HAP-1 (cell line): ENCODE measurements around the gene OSTM1.

Source experiments
- DNase-seq, 2 experiments: peaks; one replicate each; pipeline ENCODE4 v3.0.0-alpha.2; 2016 to 2020; ENCODE audit warnings: low spot score in 2 of 2
- H3K27me3 ChIP-seq: fragments of 250-450 bp; sonication (Bioruptor Pico); 2 replicates; pipeline ENCODE4 v1.5.1; 2020; ENCODE audit warnings: low read depth, mild to moderate bottlenecking, moderate library complexity
- H3K36me3 ChIP-seq: fragments of 250-450 bp; sonication (Bioruptor Pico); replicated peaks from 2 replicates; pipeline ENCODE4 v1.5.1; 2020; ENCODE audit warnings: mild to moderate bottlenecking
- H3K4me1 ChIP-seq: fragments of 250-450 bp; sonication (Bioruptor Pico); 2 replicates; pipeline ENCODE4 v1.5.1; 2020; ENCODE audit warnings: mild to moderate bottlenecking
- H3K4me3 ChIP-seq: fragments of 250-450 bp; sonication (Bioruptor Pico); 2 replicates; pipeline ENCODE4 v1.5.1; 2020; ENCODE audit warnings: mild to moderate bottlenecking, moderate library complexity
- H3K9me3 ChIP-seq: fragments of 250-450 bp; sonication (Bioruptor Pico); 2 replicates; pipeline ENCODE4 v1.5.1; 2020; ENCODE audit warnings: mild to moderate bottlenecking, moderate library complexity
- in situ Hi-C: fragments of 300-500 bp; cut with MboI; formaldehyde crosslinking; loops from 3 replicates; pipeline ENCODE4 v1.14.3; 2020; ENCODE audit warnings: low sequenced_read_pairs, inconsistent platforms, mixed read lengths

OSTM1 gene

DNA sequence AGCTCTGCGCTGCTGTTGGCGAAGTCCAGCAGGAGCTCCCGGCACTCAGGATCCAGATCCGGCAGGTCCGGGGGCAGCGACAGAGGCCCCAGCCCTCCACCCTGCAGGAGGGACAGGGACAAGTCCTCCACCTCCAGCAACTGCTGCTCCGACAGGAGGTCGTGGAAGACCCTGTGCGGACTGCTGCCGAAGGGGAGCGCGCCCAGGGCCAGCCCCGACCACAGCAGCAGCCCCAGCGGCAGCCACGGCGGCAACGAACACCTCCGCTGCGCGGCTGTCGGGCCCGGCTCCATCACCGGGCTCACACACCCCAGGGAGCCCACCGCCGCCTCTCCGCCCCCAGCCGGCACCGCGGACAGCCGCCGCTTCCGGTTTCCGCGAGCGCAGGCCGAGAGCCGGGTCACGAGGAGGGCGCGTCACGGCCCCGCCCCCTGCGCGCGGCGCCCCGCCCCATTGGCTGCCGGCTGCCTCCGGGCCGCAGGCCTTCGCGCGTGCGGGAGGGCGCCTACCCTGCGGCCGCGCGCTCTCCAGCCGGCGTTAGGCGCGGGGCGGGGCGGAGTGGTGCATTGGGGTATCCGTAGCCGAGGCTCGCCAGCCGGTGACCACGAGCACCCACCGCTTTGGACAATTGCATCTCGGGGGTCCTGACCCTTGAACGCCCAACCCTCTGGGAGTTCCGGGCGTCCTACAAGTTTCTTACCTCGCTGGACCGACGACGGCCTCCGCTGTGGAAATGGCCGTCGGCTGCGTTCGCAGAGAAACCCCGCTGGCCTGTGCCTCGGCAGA, at the start of gene OSTM1:
TSS of gene OSTM1 (minus strand) at position 383 of the 786 bp plus-strand sequence. CDS start at position 293, 90 bp downstream.
- Histone ChIP-seq H3K27me3 (no peaks in the 10 kb centered on the region), H3K36me3 (no peaks in the 10 kb centered on the region), H3K4me1 (peaks cover 10% of the 10 kb centered on the region), H3K9me3 (no peaks in the 10 kb centered on the region), H3K4me3 (peak within 1 kb of the TSS; percentile 83)
- peak; percentile 82 to 94 for DNase-seq
- in situ Hi-C loops = no loop called here

GRCh38 chr6:108123946-108124345, 49.4 kb upstream of the OSTM1 start:
- DNase-seq = no peak
- in situ Hi-C loops = loop anchor here (25.0 kb wide), 1 partner anchor 938 kb away; no protein-coding TSS in a partner anchor
- no peaks in the 10 kb centered on the region for H3K27me3 ChIP-seq
- H3K36me3 ChIP-seq = no peaks in the 10 kb centered on the region
- H3K4me3 ChIP-seq = no peak overlapping the region
- no peaks in the 10 kb centered on the region for H3K9me3 ChIP-seq
- H3K4me1 ChIP-seq = no peaks in the 10 kb centered on the region

DNA sequence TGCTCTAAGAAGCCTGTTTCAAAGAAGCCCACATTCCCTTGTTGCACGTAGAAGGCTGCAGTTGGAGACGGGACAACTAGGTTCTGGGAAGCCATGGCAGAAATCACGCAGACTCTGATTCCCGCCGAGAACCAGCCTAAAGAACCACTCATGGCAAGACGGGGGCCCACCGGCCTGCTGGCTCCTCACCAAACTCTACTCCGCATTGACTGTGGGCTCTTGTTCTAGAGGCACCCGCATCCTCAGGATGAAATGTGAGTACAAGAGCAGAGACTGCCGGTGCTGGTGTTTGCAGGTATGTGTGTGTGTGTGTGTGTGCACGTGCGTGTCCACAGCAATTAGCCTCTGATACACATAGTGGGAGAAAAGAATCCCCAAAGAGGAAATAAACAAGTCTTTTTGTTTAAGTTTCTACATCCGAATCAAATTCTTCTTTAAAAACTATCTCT, 49.0 kb upstream of the OSTM1 start:
- no peaks in the 10 kb centered on the region for H3K27me3 ChIP-seq
- in situ Hi-C loops = loop anchor here (25.0 kb wide), 1 partner anchor 939 kb away; no protein-coding TSS in a partner anchor
- H3K36me3 ChIP-seq = no peaks in the 10 kb centered on the region
- no peak for DNase-seq
- H3K4me1 ChIP-seq = no peaks in the 10 kb centered on the region
- H3K4me3 ChIP-seq = no peak overlapping the region
- no peaks in the 10 kb centered on the region for H3K9me3 ChIP-seq

- no peak overlapping the region for H3K4me3 ChIP-seq
- no peaks in the 10 kb centered on the region for H3K27me3 ChIP-seq
- DNase-seq = no peak
- in situ Hi-C loops = loop anchor here (25.0 kb wide), 1 partner anchor 941 kb away; no protein-coding TSS in a partner anchor
- H3K4me1 ChIP-seq = no peaks in the 10 kb centered on the region
- H3K36me3 ChIP-seq = no peaks in the 10 kb centered on the region
- H3K9me3 ChIP-seq = no peaks in the 10 kb centered on the region
Observed at GRCh38 chr6:108121612-108122011, 47.1 kb upstream of the OSTM1 start.

GRCh38 chr6:108120311-108120710, 45.8 kb upstream of the OSTM1 start:
- DNase-seq = no peak
- no peaks in the 10 kb centered on the region for H3K36me3 ChIP-seq
- in situ Hi-C loops = loop anchor here (25.0 kb wide), 1 partner anchor 942 kb away; no protein-coding TSS in a partner anchor
- H3K4me3 ChIP-seq = no peak overlapping the region
- no peaks in the 10 kb centered on the region for H3K4me1 ChIP-seq
- H3K9me3 ChIP-seq = no peaks in the 10 kb centered on the region
- no peaks in the 10 kb centered on the region for H3K27me3 ChIP-seq

DNA sequence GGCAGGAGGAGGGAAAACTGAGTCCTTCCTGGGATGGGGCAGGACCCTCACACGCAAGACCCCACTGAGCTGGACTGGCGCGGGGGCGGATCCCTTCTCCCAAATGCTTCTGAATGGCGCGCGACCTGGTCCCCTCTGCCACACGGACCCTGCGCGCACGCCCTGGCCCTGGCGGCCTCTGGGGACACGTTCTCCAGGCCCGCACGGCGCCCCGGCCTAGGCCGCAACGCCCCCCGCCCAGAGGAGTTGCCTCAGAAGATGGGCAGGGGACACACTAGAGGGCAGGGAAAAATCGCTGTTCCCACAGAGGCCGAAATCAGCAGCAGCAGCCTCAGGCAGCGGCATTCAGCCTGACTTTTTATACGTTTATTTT, 45.2 kb upstream of the OSTM1 start:
- Histone ChIP-seq H3K36me3 (no peaks in the 10 kb centered on the region), H3K27me3 (no peaks in the 10 kb centered on the region), H3K4me1 (no peaks in the 10 kb centered on the region), H3K9me3 (no peaks in the 10 kb centered on the region), H3K4me3 (no peak overlapping the region)
- DNase-seq = no peak
- in situ Hi-C loops = loop anchor here (10.0 to 25.0 kb wide), 2 partner anchors 375 to 943 kb away; no protein-coding TSS in a partner anchor

DNA sequence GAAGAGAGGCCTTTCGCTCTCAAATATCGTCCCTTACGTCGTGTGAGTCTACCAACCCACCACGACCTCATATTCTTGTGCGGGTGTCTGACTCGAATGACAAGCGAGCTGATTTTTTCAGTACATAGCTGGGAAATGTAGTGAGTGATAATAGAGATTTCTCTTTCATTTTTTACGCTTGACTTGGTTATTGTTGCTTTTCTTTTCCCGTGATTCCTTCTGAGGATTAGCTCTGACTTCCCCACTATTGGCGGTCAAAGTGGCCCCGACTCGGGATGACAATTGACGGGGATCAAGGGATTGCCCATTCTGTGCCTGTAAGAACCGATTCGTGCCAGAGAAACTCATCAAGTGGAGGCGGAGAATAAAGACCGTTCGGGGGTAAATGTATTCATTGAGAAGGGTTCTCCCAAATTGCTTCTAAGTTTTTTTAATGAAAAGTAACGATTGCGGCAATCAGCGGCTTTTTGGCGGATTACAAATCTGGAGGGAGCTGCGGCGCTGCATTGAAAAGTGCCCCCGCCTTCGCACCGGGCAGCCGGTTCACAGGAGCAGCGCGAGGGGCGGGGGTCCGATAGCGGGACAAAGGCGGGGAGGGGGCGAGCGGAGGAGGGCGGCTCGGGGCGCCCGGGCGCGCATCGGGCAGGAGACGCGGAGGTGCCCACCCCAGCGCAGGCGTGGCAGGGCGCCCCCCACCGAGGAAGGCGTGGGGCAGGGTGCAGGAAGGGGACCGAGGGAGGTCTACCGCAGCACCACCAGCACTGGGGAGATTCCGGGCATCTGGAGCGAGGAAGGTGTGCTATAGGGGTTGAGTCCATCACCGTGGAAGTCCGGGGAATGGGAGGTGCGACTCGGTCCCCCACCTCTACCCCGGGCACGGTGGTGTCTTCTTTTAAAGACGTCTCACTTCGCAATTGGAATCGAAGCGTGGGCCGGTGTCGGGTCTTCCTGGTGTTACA, 44.5 kb upstream of the OSTM1 start:
- Histone ChIP-seq H3K27me3 (no peaks in the 10 kb centered on the region), H3K36me3 (no peaks in the 10 kb centered on the region), H3K4me1 (no peaks in the 10 kb centered on the region), H3K4me3 (no peak overlapping the region), H3K9me3 (no peaks in the 10 kb centered on the region)
- DNase-seq = no peak
- in situ Hi-C loops = loop anchor here (10.0 to 25.0 kb wide), 2 partner anchors 376 to 943 kb away; no protein-coding TSS in a partner anchor

DNA sequence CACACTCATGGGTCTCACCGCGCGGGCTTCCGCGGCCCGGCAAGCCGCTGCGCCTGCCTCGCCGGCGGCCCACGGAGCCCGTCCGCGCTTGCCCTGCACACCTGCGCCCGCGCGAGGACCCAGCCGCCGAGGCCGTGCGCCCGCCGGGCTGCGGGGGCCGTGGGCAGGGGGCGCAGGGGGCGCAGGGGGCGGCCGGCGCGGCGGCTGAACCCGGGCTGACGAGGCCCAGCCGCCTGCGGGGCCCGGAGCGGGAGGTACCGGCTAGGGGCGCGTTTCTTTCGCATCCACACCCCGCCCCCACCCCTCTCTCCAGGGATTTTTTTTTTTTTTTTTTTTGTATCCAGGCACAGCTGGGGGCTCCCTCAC, 43.8 kb upstream of the OSTM1 start:
- Histone ChIP-seq H3K36me3 (no peaks in the 10 kb centered on the region), H3K4me1 (no peaks in the 10 kb centered on the region; the same call in 1 of the 2 replicates), H3K9me3 (no peaks in the 10 kb centered on the region), H3K4me3 (no peak overlapping the region), H3K27me3 (no peaks in the 10 kb centered on the region)
- DNase-seq = no peak
- in situ Hi-C loops = loop anchor here (10.0 to 25.0 kb wide), 2 partner anchors 376 to 944 kb away; no protein-coding TSS in a partner anchor

- H3K36me3 ChIP-seq = no peaks in the 10 kb centered on the region
Observed at GRCh38 chr6:108117427-108118358, 43.2 kb upstream of the OSTM1 start.

GRCh38 chr6:108116546-108117426, 42.2 kb upstream of the OSTM1 start:
- in situ Hi-C loops = loop anchor here (10.0 to 25.0 kb wide), 2 partner anchors 378 to 946 kb away; no protein-coding TSS in a partner anchor
- H3K4me1 ChIP-seq = no peaks in the 10 kb centered on the region; the same call in 1 of the 2 replicates
- no peaks in the 10 kb centered on the region for H3K36me3 ChIP-seq
- H3K9me3 ChIP-seq = no peaks in the 10 kb centered on the region
- H3K4me3 ChIP-seq = no peak overlapping the region
- no peaks in the 10 kb centered on the region for H3K27me3 ChIP-seq
- DNase-seq = no peak

More at GRCh38 chr6:108117427-108118358, 43.2 kb upstream of the OSTM1 start:
- DNase-seq = no peak
- no peaks in the 10 kb centered on the region; the same call in 1 of the 2 replicates for H3K4me1 ChIP-seq
- in situ Hi-C loops = loop anchor here (10.0 to 25.0 kb wide), 2 partner anchors 377 to 945 kb away; no protein-coding TSS in a partner anchor
- no peaks in the 10 kb centered on the region for H3K9me3 ChIP-seq
- no peak overlapping the region for H3K4me3 ChIP-seq
- no peaks in the 10 kb centered on the region for H3K27me3 ChIP-seq

GRCh38 chr6:108115598-108116058, 41.1 kb upstream of the OSTM1 start:
- Histone ChIP-seq H3K4me1 (no peaks in the 10 kb centered on the region; the same call in 1 of the 2 replicates), H3K4me3 (no peak overlapping the region), H3K27me3 (no peaks in the 10 kb centered on the region), H3K9me3 (no peaks in the 10 kb centered on the region), H3K36me3 (no peaks in the 10 kb centered on the region)
- in situ Hi-C loops = loop anchor here (10.0 to 25.0 kb wide), 2 partner anchors 379 to 947 kb away; no protein-coding TSS in a partner anchor
- peak in 1 of 2 experiments; percentile 69 for DNase-seq
